Iris pigment epithelial cell (primary cell): ENCODE results near the gene RPS6KA1.
A peak's percentile ranks its signal among the peaks of the same experiment; 100 is the strongest.
"Not testable (repeated sequence)": the region's sequence is repeated elsewhere in the genome, so short reads cannot be mapped to it uniquely, and the experiment has no call there.

ENCODE experiments used
- DNase-seq: peaks from one replicate; pipeline ENCODE4 v3.0.0-alpha.2; 2011; ENCODE audit warnings: low read depth

Gene RPS6KA1

DNA sequence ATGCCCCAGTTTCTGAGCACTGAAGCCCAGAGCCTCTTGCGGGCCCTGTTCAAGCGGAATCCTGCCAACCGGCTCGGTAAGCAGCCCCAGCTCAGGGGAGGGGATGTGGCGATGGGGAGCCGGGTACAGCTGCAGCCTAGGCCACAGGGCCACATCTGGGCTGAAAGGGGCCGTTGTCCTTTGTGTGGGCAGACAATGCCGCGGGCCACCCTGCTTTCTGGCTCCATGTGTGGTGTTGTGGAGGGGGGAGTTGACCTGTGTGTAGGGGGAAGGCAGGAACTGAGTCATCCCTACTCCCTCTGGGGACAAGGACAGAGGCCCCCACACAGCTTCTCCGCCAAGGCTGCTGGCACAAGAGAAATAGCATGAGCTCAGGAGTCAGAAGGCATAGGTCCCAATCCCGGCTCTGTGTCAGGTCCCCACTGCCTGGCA lies 26.0 kb downstream of the RPS6KA1 start:
- no peak for DNase-seq

DNA sequence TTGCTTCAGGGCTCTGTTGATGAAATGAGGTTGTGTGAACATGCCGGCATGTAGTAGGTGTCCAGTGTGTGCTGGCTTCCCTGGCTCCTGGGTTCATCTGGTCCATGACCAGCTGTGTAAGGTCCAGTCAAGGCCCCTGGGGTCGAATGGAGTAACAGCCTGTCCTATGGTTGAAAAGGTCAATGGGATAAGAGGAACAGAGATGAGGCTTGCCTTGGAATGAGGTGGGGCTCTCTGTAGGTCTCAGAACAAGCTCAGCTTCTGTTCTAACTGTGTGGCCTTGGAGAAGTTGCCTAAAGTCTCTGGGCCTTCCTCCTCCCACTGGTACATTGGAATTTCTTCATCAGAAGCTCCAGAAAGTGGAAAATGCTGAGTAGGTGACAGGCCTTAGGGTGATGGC lies 26.6 kb downstream of the RPS6KA1 start:
- no peak for DNase-seq

DNA sequence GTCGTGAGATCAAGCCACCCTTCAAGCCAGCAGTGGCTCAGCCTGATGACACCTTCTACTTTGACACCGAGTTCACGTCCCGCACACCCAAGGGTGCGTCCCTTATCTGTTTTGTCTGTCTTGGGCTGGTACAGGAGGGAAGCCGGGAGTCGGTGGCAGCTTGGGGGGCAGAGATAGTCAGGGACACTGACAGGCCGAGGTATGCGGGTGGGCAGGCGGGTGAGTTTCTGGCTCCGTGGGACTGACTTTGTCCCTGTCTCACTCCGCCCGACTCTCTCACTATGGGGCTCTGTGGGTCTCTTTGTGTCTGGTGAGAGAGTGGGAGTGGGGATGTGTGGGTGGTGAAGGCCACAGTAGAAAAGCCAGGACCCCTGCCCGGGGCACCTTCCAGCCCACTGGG lies 27.4 kb downstream of the RPS6KA1 start:
- DNase-seq = no peak

DNA sequence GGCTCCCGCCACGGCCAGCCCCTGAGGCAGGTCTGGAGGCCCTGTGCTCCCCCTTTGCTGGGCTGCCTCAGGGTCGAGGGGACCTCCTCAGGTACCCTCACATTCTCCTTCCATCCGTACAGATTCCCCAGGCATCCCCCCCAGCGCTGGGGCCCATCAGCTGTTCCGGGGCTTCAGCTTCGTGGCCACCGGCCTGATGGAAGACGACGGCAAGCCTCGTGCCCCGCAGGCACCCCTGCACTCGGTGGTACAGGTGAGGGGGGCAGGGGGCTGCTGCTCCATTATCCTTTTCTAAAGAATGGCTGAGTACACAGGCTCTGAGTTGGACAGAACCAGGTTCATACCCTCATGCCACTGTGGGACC lies 29.1 kb downstream of the RPS6KA1 start:
- no peak for DNase-seq

DNA sequence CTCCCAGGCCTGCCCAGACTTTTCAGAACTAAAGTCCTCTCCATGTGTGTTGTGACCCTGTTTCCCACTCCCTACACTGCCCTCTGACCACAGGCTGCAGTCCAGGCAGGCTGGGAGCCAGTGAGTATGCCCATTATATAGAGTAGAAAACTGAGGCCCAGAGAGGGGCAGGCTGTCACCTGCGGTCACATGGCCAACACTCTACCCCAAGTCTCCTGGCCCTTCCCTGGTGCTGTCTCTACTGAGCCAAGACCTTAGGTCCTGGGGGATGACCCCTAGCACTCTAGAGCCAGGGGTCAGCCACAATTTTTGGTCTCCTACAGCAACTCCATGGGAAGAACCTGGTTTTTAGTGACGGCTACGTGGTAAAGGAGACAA lies 30.8 kb downstream of the RPS6KA1 start:
- DNase-seq = no peak

DNA sequence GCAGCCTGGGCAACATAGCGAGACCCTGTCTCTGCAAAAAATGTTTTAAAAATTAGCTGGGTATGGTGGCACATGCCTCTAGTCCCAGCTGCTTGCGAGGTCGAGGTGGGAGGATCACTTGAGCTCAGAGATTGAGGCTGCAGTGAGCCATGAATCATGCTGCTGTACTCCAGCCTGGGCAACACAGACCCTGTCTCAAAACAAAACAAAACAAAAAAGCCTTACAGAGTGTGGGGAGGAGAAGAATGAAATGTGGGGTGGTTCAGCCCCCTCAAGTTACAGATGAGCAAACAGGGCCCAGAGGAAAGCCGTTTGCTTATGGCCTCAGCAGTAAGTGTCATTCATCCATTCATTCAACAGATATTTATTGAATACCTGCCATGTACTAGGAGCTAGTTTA lies 40.7 kb downstream of the RPS6KA1 start:
- DNase-seq = peak; percentile 67

DNA sequence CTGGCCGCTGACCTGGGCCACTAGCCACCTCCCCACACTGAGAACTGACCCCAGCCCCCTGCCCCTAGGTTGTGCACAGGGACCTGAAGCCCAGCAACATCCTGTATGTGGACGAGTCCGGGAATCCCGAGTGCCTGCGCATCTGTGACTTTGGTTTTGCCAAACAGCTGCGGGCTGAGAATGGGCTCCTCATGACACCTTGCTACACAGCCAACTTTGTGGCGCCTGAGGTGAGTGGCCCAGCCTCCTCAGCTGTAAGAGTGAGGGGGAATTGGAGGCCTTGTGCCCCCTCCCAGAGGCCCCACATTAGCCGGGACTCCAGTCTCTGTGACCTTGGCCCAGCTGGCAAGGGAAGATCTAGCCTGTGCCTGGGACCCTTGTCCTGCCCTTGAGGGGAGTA lies 41.8 kb downstream of the RPS6KA1 start:
- DNase-seq = no peak

DNA sequence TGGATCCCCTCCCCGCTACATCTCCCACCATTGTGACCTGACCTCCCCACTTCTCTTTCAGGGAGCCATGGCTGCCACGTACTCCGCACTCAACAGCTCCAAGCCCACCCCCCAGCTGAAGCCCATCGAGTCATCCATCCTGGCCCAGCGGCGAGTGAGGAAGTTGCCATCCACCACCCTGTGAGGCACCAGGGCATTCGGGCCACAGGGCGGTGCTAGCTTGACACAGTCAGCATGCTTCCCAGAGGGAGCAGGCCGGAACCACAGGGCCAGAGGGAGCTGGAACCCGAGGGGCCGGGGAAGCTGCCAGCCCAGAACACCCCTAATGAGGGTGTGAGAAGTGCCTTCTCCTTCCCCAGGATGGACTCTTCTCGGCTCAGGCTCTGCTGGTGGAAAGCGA lies 44.5 kb downstream of the RPS6KA1 start:
- DNase-seq = no peak

DNA sequence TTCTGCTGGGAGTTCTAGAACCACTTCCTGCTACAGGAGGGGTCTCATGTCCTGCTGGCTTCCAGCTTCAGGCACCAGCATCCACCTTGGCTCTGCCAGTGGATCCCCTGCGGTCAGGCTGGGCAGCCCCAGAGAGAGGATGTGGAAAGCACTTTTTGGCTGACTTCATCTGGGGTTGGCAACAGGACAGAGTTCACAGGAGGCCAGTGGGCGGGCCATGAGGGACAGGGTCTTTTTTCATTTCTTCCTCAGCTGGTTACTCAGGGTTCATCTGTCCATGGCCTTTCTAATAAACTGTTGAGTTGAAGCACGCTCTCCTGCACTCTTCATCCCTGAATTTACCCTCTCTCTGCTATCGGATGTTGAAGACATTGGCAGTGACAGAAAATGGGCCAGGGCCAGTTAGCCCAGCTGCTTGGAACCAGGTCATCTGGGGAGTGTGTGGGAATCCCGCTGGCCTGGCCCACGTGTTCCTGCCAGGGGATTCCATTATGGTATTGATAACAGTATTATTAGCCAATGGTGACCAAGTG lies 45.2 kb downstream of the RPS6KA1 start:
- peak; percentile 33 for DNase-seq

DNA sequence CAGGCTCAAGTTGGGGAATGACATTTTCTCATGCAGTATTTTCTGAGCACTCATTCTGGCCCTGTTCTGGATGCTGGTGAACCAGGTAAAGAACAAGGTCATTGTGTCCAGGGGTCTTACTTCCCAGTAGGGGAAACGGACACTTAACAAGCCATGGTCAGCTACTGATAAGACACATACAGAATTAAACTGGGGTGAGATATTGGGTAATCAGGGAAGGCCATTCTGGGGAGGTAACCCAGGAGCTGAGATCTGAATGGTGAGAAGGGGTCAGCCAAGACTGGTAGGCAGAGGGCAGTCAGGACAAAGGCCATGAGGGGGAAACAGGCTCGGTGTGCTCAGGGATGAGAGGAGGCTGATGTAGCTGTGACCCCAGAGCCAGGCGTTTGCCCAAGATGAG lies 45.8 kb downstream of the RPS6KA1 start:
- no peak for DNase-seq

DNA sequence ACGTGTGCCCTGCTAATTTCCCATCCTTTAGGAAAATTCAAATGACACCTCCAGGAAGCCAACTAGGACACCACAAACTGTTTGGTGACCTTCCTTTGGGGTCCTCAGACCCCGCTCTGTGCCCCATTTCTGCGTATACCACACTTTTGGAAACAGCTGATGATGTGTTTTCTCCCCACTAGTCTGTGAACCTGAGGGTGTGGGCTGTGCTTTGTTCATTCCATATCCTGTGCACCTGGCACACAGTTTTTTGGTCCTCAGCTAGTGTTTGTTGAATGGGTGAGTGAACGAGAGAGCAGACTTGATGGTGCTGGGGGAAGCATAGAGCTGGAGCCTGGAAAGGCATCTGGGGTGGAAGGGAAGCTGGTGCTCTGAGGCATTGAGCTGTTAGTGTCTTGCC lies 48.6 kb downstream of the RPS6KA1 start:
- DNase-seq = no peak

DNA sequence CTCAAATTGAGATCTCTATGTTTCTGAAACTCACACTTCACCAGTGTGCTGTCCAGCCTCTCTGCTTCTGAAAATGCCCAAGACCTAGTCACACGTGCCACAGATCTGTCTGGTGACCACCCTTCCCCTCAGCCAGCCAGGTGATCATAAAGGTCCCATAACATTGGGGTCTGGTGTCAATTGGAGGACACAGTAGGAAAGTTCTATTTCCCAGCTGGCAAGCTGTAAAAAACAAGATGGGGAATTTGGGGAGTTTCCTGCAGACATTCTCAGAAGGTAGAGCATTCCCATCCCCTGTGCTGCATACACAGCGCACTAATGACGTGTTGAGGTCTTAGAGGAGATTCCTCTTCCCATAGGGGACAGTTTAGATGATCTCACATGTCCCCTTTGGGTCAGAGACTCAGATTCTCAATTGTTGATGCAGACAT lies 50.1 kb downstream of the RPS6KA1 start:
- no peak for DNase-seq

DNA sequence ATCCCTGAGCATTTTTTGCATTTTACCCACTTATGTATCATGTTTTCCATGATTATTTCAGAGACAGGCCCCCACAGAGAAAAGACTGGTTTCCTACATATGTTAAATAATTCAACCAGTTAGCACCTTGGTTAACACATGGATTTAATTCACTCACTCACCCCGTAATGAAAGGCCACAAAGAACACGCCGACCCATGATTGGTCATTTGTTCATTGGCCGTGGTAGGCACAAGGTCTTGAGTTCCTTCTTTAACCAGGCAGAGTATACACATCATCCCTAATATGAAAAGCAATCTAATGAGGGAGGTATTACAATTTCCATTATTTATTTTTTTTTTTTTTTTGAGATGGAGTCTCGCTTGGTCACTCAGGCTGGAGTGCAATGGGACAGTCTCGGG lies 50.6 kb downstream of the RPS6KA1 start:
- DNase-seq = no peak

DNA sequence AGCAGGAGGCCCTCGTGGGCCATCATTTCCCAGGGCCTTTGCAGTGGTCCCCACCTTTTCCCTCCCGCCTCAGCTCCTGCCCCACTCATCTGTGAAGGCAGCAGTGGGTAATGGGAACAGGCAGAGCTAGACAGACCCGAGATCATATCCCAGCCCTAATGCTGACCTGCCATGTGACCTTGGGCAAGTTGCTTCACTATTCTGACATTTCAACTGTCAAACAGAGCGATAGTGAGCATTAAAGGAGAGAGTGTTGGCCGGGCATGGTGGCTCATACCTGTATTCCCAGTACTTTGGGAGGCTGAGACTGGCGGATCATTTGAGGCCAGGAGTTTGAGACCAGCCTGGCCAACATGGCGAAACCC lies 51.7 kb downstream of the RPS6KA1 start:
- no peak for DNase-seq

DNA sequence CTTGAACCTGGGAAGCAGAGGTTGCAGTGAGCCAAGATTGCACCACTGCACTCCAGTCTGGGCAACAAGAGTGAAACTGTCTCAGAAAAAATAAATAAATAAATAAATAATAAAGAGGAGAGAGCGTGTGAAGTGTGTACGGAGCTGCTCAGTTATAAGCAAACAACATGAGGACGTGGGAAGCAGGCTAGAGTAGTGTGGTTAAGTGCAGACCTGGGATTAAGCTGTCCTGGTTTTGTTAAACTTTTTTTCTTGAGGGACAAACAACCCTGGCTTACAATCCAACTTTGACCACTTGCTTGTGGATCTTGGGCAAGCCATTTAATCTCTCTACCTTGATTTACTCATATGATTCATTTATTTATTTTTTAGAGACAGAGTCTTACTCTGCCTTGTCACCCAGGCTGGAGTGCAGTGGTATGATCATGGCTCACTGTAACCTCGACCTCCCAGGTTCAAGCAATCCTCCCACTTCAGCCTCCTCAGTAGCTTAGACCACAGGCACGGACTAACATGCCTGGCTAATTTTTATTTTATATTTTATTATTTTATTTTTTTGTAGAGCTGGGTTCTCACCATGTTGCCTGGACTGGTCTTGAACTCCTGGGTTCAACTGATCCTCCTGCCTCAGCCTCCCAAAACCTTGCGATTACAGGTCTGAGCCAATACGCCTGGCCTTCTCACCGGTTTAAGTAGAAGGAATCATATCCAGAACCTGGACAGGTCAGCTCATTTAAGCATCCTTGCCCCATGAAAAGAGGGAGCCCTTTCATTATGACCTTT lies 52.7 kb downstream of the RPS6KA1 start:
- DNase-seq = no peak

DNA sequence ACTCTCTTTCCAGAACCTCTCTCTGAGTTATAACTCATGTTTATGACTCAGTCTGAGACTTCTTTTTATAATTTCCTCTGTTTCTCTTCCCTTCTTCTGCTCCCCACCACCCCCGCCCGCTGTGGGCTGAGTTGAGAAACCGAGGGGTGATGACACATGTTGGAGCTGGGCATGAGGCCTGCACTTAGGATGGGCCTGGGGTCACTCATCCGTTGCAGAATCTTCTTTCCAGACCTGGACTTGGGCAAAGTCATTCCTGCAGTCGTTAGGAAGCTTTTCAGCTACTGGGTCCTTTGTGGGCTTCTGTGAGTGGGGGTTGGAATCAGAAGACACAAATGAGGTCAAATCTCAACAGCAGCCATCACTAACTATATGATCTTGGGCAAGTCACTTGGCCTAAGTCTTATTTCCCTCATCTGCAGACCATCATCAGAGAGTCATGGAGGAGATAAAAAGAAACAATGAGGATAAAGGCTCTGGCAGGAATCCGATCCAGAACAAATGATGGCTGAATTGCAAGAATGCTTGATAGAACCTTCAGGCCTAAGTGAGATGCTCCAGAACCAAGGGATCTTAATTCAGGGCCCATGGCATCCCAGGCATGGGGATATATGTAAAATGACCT lies 53.4 kb downstream of the RPS6KA1 start:
- DNase-seq = peak; percentile 85

DNA sequence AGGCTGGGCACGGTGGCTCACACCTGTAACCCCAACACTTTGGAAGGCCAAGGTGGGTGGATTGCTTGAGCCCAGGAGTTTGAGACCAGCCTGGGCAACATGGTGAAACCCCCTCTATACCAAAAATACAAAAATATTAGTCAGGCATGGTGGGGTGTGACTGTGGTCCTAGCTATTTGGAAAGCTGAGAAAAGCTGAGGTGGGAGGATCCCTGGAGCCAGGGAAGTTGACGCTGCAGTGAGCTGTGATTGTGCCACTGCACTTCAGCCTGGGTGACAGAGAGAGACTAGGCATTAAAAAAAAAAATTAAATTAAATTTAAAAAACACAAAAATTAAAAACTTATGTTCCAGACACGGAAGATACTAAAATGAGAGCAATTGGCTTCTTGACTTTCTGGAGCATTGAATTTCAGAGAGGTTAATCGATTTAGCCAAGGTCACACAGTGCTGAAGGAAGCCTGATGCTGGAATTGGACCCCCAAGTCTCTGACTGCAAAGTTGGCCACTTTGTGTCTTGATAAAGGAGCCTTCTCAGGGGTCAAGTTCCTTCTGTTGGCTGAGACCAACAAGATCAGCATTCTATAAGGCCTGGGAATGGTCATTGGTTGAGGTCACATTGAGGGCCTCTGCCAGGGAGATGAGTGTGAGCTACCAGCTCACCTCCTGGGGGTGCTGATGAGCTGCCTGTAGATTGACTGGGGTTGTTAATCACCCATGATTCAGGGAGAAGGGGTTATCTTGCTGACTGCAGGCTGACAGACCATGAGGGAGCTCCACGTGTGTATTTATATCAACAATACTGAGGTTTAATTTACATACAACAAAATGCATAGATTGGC lies 54.3 kb downstream of the RPS6KA1 start:
- DNase-seq = peak; percentile 23

DNA sequence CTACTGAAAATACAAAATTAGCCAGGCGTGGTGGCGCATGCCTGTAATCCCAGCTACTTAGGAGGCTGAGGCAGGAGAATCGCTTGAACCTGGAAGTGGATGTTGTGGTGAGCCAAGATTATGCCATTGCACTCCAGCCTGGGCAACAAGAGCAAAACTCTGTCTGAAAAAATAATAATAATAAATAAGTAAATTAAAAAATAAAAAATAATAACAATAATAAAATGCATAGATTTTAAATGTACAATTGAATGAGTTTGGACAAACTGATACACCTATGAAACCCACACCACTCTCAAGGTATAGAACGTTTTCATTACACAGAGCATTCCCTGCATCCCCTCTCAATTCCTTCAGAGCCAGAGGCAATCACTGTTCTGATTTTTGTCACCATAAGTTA lies 55.0 kb downstream of the RPS6KA1 start:
- DNase-seq = not testable (repeated sequence)

DNA sequence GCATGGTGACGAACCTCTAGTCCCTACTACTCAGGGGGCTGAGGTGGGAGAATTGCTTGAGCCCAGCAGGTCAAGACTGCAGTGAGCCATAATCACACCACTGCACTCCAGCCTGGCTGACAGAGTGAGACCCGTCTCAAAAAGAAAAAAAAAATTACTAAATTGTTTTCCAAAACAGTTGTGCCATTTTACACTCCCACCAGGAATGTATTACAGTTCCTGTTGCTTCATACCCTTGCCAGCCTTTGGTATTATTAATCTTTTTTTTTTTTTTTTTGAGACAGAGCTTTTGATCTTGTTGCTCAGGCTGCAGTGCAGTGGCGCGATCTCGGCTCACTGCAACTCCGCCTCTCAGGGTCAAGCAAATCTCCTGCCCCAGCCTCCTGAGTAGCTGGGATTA lies 55.9 kb downstream of the RPS6KA1 start:
- DNase-seq = no peak

DNA sequence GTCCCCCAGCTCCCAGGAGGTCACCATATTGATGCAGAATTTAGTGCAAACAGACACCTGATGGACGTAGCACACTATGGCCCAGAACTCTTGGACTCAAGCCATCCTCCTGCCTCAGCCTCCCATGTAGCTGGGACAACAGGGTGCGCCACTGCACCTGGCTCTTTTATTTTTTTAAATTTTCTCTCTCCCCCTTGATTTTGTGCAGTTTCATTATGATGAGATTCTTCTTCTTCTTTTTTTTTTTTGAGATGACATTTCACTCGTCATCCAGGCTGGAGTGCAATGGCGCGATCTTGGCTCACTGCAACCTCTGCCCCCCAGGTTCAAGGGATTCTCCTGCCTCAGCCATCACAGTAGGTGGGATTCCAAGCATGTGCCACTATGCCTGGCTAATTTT lies 63.8 kb downstream of the RPS6KA1 start:
- no peak for DNase-seq

DNA sequence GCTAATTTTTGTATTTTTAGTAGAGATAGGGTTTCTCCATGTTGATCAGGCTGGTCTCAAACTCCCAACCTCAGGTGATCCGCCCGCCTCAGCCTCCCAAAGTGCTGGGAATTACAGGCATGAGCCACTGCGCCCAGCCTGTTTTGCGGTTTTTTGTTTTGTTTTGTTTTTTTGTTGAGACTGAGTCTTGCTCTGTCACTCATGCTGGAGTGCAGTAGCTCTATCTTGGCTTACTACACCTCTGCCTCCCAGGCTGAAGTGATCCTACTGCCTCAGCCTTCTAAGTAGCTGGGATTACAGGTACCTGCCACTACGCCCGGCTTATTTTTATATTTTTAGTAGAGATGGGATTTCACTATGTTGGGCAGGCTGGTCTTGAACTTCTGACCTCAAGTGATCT lies 65.0 kb downstream of the RPS6KA1 start:
- DNase-seq = not testable (repeated sequence)

DNA sequence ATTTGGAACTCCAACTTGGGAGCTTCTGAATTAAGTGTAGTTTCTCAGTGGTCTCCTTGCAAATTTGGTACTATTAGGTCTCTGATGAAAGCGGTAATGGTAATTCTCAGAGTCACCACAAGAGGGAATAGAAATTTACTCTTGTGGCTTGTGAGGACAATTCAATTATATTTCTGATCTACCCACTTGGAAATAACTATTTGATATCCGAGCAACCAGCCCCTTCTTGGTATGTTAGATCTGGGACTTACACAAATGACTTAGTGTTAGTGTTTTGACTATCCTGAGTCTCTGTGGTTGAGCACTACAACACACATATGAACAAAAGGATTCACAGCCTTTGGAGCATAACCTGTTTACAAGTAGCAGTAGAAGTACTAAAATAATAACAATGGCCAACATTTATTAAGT lies 68.1 kb downstream of the RPS6KA1 start:
- DNase-seq = peak; percentile 59

DNA sequence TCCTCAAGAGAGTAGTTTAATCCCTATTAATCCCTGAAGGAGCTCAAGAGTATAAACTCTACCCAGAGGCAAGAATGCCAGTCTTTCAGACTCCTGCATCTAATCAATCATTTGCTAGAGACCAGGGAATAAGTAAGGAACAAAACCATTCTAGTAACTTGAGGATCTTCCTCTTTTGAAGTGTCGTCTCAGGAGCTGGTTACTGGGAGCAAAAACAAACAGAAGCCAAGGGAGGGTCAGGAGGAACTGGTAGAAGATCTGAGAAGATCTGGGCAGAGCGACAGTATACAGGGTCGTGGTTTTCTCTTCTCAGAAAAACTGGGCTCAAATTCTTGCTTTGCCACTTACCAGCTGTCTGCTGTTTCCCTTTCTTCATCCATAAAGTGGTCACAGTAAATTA lies 69.3 kb downstream of the RPS6KA1 start:
- no peak for DNase-seq
